A549 (cell line): ENCODE data around the gene FOXRED2.

ENCODE experiments used
- CEBPB ChIP-seq, 2 experiments: fragments of >200 bp in 1 of 2; sonication (Bioruptor Twin) in 1 of 2; formaldehyde crosslinking in 1 of 2; IDR thresholded peaks; 2 replicates each; pipeline ENCODE4 v1.6.1; 2012 to 2016
- CTCF ChIP-seq: fragments of >200 bp; sonication (Bioruptor Twin); formaldehyde crosslinking; IDR thresholded peaks from 3 replicates; pipeline ENCODE4 v1.5.1; 2016
- HEYL ChIP-seq: fragments of 250-450 bp; sonication (Bioruptor Pico); IDR thresholded peaks from 2 replicates; pipeline ENCODE4 v1.8.0; 2021; ENCODE audit warnings: mild to moderate bottlenecking, moderate library complexity
- MYC ChIP-seq: IDR thresholded peaks from 2 replicates; pipeline ENCODE4 v1.6.1; 2012; ENCODE audit warnings: mild to moderate bottlenecking, inconsistent platforms, low read length, improper control_type of control experiment, borderline replicate concordance
- POLR2A ChIP-seq: IDR thresholded peaks from 2 replicates; pipeline ENCODE4 v1.6.1; 2012; ENCODE audit warnings: mild to moderate bottlenecking, low read length
- RAD21 ChIP-seq, 2 experiments: fragments of >200 bp in 1 of 2; sonication (Bioruptor Twin) in 1 of 2; formaldehyde crosslinking in 1 of 2; IDR thresholded peaks in 1 of 2; conservative IDR thresholded peaks in 1 of 2; 2 replicates in 1 of 2; 3 replicates in 1 of 2; pipeline ENCODE4 v1.6.1; 2012 to 2018; ENCODE audit warnings: inconsistent platforms in 1 of 2
- RFX5 ChIP-seq: fragments of 450-650 bp; IDR thresholded peaks from 2 replicates; pipeline ENCODE4 v1.7.1; 2014; ENCODE audit warnings: antibody characterized with exemption, mild to moderate bottlenecking, moderate library complexity
- RNF2 ChIP-seq: fragments of 200-600 bp; sonication (generic); IDR thresholded peaks from 2 replicates; pipeline ENCODE4 v1.6.1; 2016; ENCODE audit warnings: low read depth, mild to moderate bottlenecking, antibody characterized with exemption, moderate library complexity, borderline replicate concordance
- TP53 ChIP-seq: fragments of 250-450 bp; sonication (Bioruptor Pico); IDR thresholded peaks from 2 replicates; pipeline ENCODE4 v1.5.0; 2021; ENCODE audit warnings: mild to moderate bottlenecking, moderate library complexity

DNA sequence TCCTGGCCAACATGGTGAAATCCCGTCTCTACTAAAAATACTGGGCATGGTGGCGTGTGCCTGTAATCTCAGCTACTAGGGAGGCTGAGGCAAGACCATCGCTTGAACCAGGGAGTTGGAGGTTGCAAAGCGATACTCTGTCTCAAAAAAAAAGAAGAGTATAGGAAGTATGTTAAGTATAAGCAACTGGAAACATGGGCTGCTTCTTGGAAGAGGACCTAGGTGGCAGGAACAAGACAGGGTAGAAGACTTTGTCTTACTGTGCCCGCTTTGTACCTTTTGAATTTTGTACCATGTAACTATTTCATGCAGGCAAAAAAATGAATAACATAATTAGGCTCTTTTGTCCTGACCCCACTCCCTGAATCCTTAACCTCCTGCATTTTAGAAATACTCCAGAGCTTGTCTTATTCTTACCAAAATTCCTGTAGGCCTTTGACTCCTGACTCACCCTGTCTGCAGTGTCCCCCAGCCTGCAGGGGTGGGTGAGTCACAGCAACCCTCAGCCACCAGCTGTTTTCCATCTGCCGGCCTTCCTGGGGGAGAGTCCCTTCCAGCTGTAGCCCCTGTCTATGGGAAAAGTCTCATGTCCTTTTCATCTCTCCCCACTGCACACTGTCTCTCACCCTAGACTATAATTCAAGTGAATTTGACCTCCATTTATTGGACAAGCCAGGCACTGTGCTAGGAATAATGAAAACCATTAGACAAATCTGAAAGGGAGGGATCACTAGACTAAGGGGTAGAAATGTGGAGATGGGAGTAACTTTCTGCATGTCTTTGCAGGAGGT, 67.2 kb downstream of the FOXRED2 start:
- TF ChIP-seq HEYL (CRISPR knock-in tag) (no peak), CTCF (no peak), POLR2A (no peak), RAD21 (conservative IDR thresholded peaks at IDR 0.05 in 1 of 2, IDR thresholded peaks at IDR 0.05 in 1 of 2) (no peak), MYC (no peak), RNF2 (no peak), CEBPB (IDR thresholded peaks at IDR 0.05) (no peak), TP53 (CRISPR knock-in tag) (no peak), RFX5 (no peak)
